ENCODE measurements around the gene UMAD1. TPM values are rescaled to one million over a fixed set of nuclear protein-coding genes. Genes with fewer than 3 reads are reported as not detected.

Gene UMAD1
- total RNA-seq, 4 donors from 2014 or later = 6.1 to 11.2 (median 9.3) TPM

DNA sequence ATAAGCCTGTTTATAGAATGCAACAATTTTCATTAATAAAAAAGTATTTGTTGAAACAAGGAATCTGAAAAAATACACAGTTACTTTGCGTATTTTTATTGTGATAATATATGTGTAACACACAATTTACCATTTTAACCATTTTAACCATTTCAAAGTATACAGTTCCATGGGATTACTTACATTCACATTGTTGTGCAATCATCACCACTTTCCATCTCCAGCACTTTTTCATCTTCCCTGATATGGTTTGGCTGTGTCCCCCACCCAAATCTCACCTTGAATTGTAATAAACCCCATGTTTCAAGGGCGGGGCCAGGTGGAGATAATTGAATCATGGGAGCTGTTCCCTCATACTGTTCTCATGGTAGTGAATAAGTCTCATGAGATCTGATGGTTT is 266.8 kb downstream of the UMAD1 start:
- H3K27me3 ChIP-seq = no peaks in the 10 kb centered on the region
- DNase-seq (ENCODE audit: extremely low spot score) = no peak
- H3K4me1 ChIP-seq = no peaks in the 10 kb centered on the region
- no peaks in the 10 kb centered on the region for H3K36me3 ChIP-seq
- no peak overlapping the region for H3K4me3 ChIP-seq
- no peak for TF ChIP-seq POLR2A (IDR thresholded peaks at IDR 0.05; ENCODE audit: low read depth)
- no peak for TF ChIP-seq POLR2AphosphoS5 (IDR thresholded peaks at IDR 0.05)
- TF ChIP-seq, protein P1, sequence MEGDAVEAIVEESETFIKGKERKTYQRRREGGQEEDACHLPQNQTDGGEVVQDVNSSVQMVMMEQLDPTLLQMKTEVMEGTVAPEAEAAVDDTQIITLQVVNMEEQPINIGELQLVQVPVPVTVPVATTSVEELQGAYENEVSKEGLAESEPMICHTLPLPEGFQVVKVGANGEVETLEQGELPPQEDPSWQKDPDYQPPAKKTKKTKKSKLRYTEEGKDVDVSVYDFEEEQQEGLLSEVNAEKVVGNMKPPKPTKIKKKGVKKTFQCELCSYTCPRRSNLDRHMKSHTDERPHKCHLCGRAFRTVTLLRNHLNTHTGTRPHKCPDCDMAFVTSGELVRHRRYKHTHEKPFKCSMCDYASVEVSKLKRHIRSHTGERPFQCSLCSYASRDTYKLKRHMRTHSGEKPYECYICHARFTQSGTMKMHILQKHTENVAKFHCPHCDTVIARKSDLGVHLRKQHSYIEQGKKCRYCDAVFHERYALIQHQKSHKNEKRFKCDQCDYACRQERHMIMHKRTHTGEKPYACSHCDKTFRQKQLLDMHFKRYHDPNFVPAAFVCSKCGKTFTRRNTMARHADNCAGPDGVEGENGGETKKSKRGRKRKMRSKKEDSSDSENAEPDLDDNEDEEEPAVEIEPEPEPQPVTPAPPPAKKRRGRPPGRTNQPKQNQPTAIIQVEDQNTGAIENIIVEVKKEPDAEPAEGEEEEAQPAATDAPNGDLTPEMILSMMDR (IDR thresholded peaks at IDR 0.05) = no peak
- TF ChIP-seq EP300 (IDR thresholded peaks at IDR 0.05) = no peak
- 94% methylated on average over 2 of the region's 2 CpGs for WGBS
- H3K27ac ChIP-seq (replicated peaks in 1 of 4) = no peak overlapping the region
- no peaks in the 10 kb centered on the region for H3K9me3 ChIP-seq
- intact Hi-C loops (cut with DNase I) = no loop called here

DNA sequence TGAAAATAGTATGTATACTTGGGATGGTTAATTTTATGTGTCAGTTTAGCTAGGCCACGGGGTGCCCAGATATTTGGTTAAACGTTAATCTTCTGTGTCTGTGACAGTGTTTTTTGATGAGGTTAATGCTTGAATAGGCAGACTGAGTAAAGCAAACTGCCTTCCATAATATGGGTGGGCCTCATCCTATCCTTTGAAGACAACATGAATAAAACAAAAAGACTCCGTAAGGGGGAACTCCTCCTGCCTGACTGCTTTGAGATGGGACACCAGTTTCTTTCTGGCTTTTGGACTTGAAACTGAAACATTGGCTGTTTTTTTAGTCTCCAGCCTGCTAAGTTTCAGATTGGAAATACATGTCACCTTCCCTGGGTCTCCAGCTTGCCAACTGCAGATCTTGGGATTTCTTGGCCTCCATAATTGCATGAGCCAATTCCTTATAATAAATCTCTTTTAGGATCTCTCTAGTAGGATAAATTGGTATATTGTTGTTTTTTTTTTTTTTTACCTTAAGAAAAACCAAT is 268.1 kb downstream of the UMAD1 start:
- no peaks in the 10 kb centered on the region for H3K36me3 ChIP-seq
- H3K4me3 ChIP-seq = no peak overlapping the region
- intact Hi-C loops (cut with DNase I) = no loop called here
- H3K27me3 ChIP-seq = no peaks in the 10 kb centered on the region
- no peak for DNase-seq (ENCODE audit: extremely low spot score)
- 55% methylated on average over 3 of the region's 3 CpGs for WGBS
- H3K4me1 ChIP-seq = no peaks in the 10 kb centered on the region
- TF ChIP-seq POLR2A (IDR thresholded peaks at IDR 0.05; ENCODE audit: low read depth) = no peak
- TF ChIP-seq EP300 (IDR thresholded peaks at IDR 0.05) = no peak
- no peak for TF ChIP-seq POLR2AphosphoS5 (IDR thresholded peaks at IDR 0.05)
- TF ChIP-seq, protein P1 (IDR thresholded peaks at IDR 0.05) = no peak
- H3K9me3 ChIP-seq = no peaks in the 10 kb centered on the region
- no peak overlapping the region for H3K27ac ChIP-seq (replicated peaks in 1 of 4)

GRCh38 chr7:7909376-7909775 is 268.8 kb downstream of the UMAD1 start:
- Histone ChIP-seq H3K27ac (replicated peaks in 1 of 4) (no peak overlapping the region), H3K9me3 (no peaks in the 10 kb centered on the region), H3K4me3 (no peak overlapping the region), H3K4me1 (no peaks in the 10 kb centered on the region), H3K27me3 (no peaks in the 10 kb centered on the region), H3K36me3 (no peaks in the 10 kb centered on the region)
- TF ChIP-seq POLR2AphosphoS5 (IDR thresholded peaks at IDR 0.05) = no peak
- DNase-seq (ENCODE audit: extremely low spot score) = no peak
- WGBS = 48% methylated on average over 4 of the region's 4 CpGs
- intact Hi-C loops (cut with DNase I) = no loop called here

DNA sequence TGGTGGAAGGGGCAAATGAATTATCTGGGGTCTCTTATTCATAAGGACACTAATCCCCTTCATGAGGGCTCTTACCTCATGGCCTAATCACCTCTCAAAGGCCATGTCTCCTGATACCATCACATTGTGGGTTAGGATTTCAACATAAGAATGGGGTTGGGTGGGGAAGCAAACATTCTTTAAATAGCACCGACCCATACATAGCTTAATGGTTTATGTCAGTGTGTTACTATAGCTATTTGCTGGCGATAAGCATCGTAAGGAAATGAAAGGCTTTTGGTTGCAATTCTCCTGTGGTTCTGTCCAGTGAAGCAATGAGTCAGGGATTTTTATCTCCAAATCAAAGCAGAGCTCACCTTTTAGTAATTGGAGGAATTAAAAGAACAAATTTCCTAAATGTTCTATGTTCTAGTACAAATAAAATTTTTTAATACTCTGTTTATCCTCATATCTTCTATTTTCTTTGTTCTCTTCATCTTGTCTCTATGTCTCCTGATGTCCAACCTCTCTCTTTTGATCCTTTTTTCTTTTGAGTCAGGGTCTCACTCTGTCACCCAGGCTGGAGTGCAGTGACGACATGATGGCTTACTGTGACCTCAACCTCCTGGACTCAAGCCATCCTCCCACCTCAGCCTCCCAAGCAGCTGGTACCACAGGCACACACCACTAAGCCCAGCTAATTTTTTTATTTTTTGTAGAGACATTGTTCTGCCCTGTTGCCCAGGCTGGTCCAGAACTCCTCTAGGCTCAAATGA is 271.0 kb downstream of the UMAD1 start:
- Histone ChIP-seq H3K27ac (replicated peaks in 1 of 4) (no peak overlapping the region), H3K4me1 (no peaks in the 10 kb centered on the region), H3K36me3 (no peaks in the 10 kb centered on the region), H3K27me3 (no peaks in the 10 kb centered on the region), H3K4me3 (no peak overlapping the region), H3K9me3 (no peaks in the 10 kb centered on the region)
- 78% methylated on average over 4 of the region's 4 CpGs for WGBS
- no peak for DNase-seq (ENCODE audit: extremely low spot score)
- TF ChIP-seq, protein P1 (IDR thresholded peaks at IDR 0.05) = no peak
- intact Hi-C loops (cut with DNase I) = no loop called here

DNA sequence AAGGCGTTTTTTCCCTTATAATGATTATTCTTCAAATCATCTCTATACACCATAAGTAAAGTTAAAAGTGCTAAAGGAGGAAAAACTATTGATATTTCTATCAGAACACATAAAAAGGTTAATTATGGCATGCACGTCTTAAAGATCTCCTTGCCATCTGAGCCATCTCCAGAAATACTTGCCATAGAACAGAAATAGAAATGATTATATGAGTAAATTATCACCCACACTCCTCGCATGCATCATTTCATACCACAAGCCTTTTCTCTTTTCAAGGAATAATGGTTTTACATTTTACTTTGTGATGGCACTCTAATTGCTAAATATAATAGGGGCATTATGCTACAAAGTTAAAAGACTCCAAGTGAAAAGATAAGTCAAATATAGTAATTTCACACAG is 272.4 kb downstream of the UMAD1 start:
- no peaks in the 10 kb centered on the region for H3K4me1 ChIP-seq
- no peaks in the 10 kb centered on the region for H3K36me3 ChIP-seq
- H3K27ac ChIP-seq (replicated peaks in 1 of 4) = no peak overlapping the region
- intact Hi-C loops (cut with DNase I) = no loop called here
- H3K27me3 ChIP-seq = no peaks in the 10 kb centered on the region
- no peak for DNase-seq (ENCODE audit: extremely low spot score)
- H3K4me3 ChIP-seq = no peak overlapping the region
- TF ChIP-seq EP300 (IDR thresholded peaks at IDR 0.05) = no peak
- TF ChIP-seq, protein P1 (IDR thresholded peaks at IDR 0.05) = no peak
- no peak for TF ChIP-seq POLR2AphosphoS5 (IDR thresholded peaks at IDR 0.05)
- TF ChIP-seq POLR2A (IDR thresholded peaks at IDR 0.05; ENCODE audit: low read depth) = no peak
- WGBS = 88% methylated on average over 3 of the region's 3 CpGs
- no peaks in the 10 kb centered on the region for H3K9me3 ChIP-seq
